Stimulated activated memory B cell treated with anti-CD40 and anti-IgM and Interleukin-4, amounts not matched to agents 10 μg/mL and 1 μg/mL and 100 μg/mL, for 72 hours (primary cell): ENCODE data around the gene COL26A1.

Experiments used
- ATAC-seq: fragments of 150-1000 bp; cut with Tn5 transposase; 2 replicates; pipeline ENCODE4 v1.10.0; 2021
- H3K27ac Mint-ChIP-seq: one replicate; pipeline ENCODE4 v1.8.0; 2022; ENCODE audit warnings: mild to moderate bottlenecking, mixed read lengths
- H3K27me3 Mint-ChIP-seq: one replicate; pipeline ENCODE4 v1.8.0; 2022; ENCODE audit warnings: mixed read lengths
- H3K36me3 Mint-ChIP-seq: one replicate; pipeline ENCODE4 v1.8.0; 2022; ENCODE audit warnings: mixed read lengths
- H3K4me1 Mint-ChIP-seq: one replicate; pipeline ENCODE4 v1.8.0; 2022; ENCODE audit warnings: mixed read lengths
- H3K4me3 Mint-ChIP-seq: one replicate; pipeline ENCODE4 v1.8.0; 2022; ENCODE audit warnings: mild to moderate bottlenecking, moderate library complexity, mixed read lengths
- H3K9me3 Mint-ChIP-seq: one replicate; pipeline ENCODE4 v1.8.0; 2022; ENCODE audit warnings: mixed read lengths

Gene COL26A1

GRCh38 chr7:101510297-101510696, 147.6 kb downstream of the COL26A1 start:
- Mint-ChIP-seq H3K27me3 (peaks cover 56% of the 10 kb centered on the region), H3K4me3 (no peak overlapping the region), H3K36me3 (no peaks in the 10 kb centered on the region), H3K9me3 (no peaks in the 10 kb centered on the region), H3K27ac (no peak overlapping the region), H3K4me1 (peaks cover 16% of the 10 kb centered on the region)
- ATAC-seq = no peak

GRCh38 chr7:101511965-101512364, 149.3 kb downstream of the COL26A1 start:
- Mint-ChIP-seq H3K4me3 (no peak overlapping the region), H3K36me3 (no peaks in the 10 kb centered on the region), H3K9me3 (no peaks in the 10 kb centered on the region), H3K4me1 (peaks cover 13% of the 10 kb centered on the region), H3K27me3 (peaks cover 56% of the 10 kb centered on the region), H3K27ac (no peak overlapping the region)
- no peak for ATAC-seq

GRCh38 chr7:101516851-101517250, 154.2 kb downstream of the COL26A1 start:
- H3K27ac Mint-ChIP-seq = no peak overlapping the region
- no peaks in the 10 kb centered on the region for H3K36me3 Mint-ChIP-seq
- H3K27me3 Mint-ChIP-seq = peaks cover 56% of the 10 kb centered on the region
- no peak for ATAC-seq
- no peaks in the 10 kb centered on the region for H3K4me1 Mint-ChIP-seq
- H3K9me3 Mint-ChIP-seq = peaks cover 3% of the 10 kb centered on the region
- H3K4me3 Mint-ChIP-seq = no peak overlapping the region

- Mint-ChIP-seq H3K4me1 (no peaks in the 10 kb centered on the region), H3K27me3 (peaks cover 51% of the 10 kb centered on the region), H3K9me3 (peaks cover 3% of the 10 kb centered on the region), H3K36me3 (no peaks in the 10 kb centered on the region), H3K4me3 (no peak overlapping the region), H3K27ac (no peak overlapping the region)
- no peak for ATAC-seq
These were observed 154.6 kb downstream of the COL26A1 start for GRCh38 chr7:101517304-101517703.

- ATAC-seq = no peak
- Mint-ChIP-seq H3K4me3 (no peak overlapping the region), H3K27me3 (peaks cover 46% of the 10 kb centered on the region)
These were observed 155.7 kb downstream of the COL26A1 start for GRCh38 chr7:101518336-101518735.

GRCh38 chr7:101519324-101520023, 156.8 kb downstream of the COL26A1 start:
- Mint-ChIP-seq H3K36me3 (no peaks in the 10 kb centered on the region), H3K27me3 (peaks cover 35% of the 10 kb centered on the region), H3K27ac (no peak overlapping the region), H3K4me1 (no peaks in the 10 kb centered on the region), H3K4me3 (no peak overlapping the region), H3K9me3 (peaks cover 3% of the 10 kb centered on the region)
- ATAC-seq = no peak

More at GRCh38 chr7:101518336-101518735, 155.7 kb downstream of the COL26A1 start:
- no peaks in the 10 kb centered on the region for H3K36me3 Mint-ChIP-seq
- no peak overlapping the region for H3K27ac Mint-ChIP-seq
- H3K4me1 Mint-ChIP-seq = no peaks in the 10 kb centered on the region
- H3K9me3 Mint-ChIP-seq = peaks cover 3% of the 10 kb centered on the region

- ATAC-seq = no peak
- no peaks in the 10 kb centered on the region for H3K36me3 Mint-ChIP-seq
- no peaks in the 10 kb centered on the region for H3K4me1 Mint-ChIP-seq
- no peak overlapping the region for H3K27ac Mint-ChIP-seq
- peaks cover 35% of the 10 kb centered on the region for H3K27me3 Mint-ChIP-seq
- H3K9me3 Mint-ChIP-seq = peaks cover 3% of the 10 kb centered on the region
- H3K4me3 Mint-ChIP-seq = no peak overlapping the region
These were observed 158.8 kb downstream of the COL26A1 start for GRCh38 chr7:101521430-101521925.

- H3K9me3 Mint-ChIP-seq = peaks cover 3% of the 10 kb centered on the region
- H3K4me1 Mint-ChIP-seq = no peaks in the 10 kb centered on the region
- peaks cover 40% of the 10 kb centered on the region for H3K27me3 Mint-ChIP-seq
- ATAC-seq = no peak
- no peaks in the 10 kb centered on the region for H3K36me3 Mint-ChIP-seq
- H3K4me3 Mint-ChIP-seq = no peak overlapping the region
- H3K27ac Mint-ChIP-seq = no peak overlapping the region
These were observed 159.3 kb downstream of the COL26A1 start for GRCh38 chr7:101522021-101522420.

GRCh38 chr7:101527844-101528667, 165.4 kb downstream of the COL26A1 start:
- Mint-ChIP-seq H3K4me3 (no peak overlapping the region), H3K4me1 (no peaks in the 10 kb centered on the region), H3K36me3 (no peaks in the 10 kb centered on the region), H3K27ac (no peak overlapping the region), H3K9me3 (no peaks in the 10 kb centered on the region), H3K27me3 (peaks cover 50% of the 10 kb centered on the region)
- ATAC-seq = no peak

- Mint-ChIP-seq H3K9me3 (no peaks in the 10 kb centered on the region), H3K27me3 (peaks cover 65% of the 10 kb centered on the region), H3K27ac (no peak overlapping the region), H3K36me3 (no peaks in the 10 kb centered on the region), H3K4me3 (no peak overlapping the region), H3K4me1 (no peaks in the 10 kb centered on the region)
- ATAC-seq = no peak
These were observed 166.9 kb downstream of the COL26A1 start for GRCh38 chr7:101529560-101529959.

- Mint-ChIP-seq H3K27ac (no peak overlapping the region), H3K4me1 (no peaks in the 10 kb centered on the region), H3K36me3 (no peaks in the 10 kb centered on the region), H3K9me3 (no peaks in the 10 kb centered on the region), H3K27me3 (peaks cover 78% of the 10 kb centered on the region), H3K4me3 (no peak overlapping the region)
- no peak for ATAC-seq
These were observed 169.2 kb downstream of the COL26A1 start for GRCh38 chr7:101531726-101532357.

GRCh38 chr7:101532400-101533102, 169.9 kb downstream of the COL26A1 start:
- no peaks in the 10 kb centered on the region for H3K9me3 Mint-ChIP-seq
- no peak overlapping the region for H3K27ac Mint-ChIP-seq
- ATAC-seq = no peak
- H3K27me3 Mint-ChIP-seq = peaks cover 73% of the 10 kb centered on the region
- H3K36me3 Mint-ChIP-seq = no peaks in the 10 kb centered on the region
- no peak overlapping the region for H3K4me3 Mint-ChIP-seq
- no peaks in the 10 kb centered on the region for H3K4me1 Mint-ChIP-seq

- H3K27me3 Mint-ChIP-seq = peaks cover 68% of the 10 kb centered on the region
- no peak overlapping the region for H3K4me3 Mint-ChIP-seq
- H3K4me1 Mint-ChIP-seq = no peaks in the 10 kb centered on the region
- H3K36me3 Mint-ChIP-seq = no peaks in the 10 kb centered on the region
- no peak for ATAC-seq
- no peaks in the 10 kb centered on the region for H3K9me3 Mint-ChIP-seq
- no peak overlapping the region for H3K27ac Mint-ChIP-seq
These were observed 170.4 kb downstream of the COL26A1 start for GRCh38 chr7:101533103-101533465.

GRCh38 chr7:101534015-101534803, 171.5 kb downstream of the COL26A1 start:
- ATAC-seq = no peak
- H3K9me3 Mint-ChIP-seq = no peaks in the 10 kb centered on the region
- peaks cover 6% of the 10 kb centered on the region for H3K4me1 Mint-ChIP-seq
- no peaks in the 10 kb centered on the region for H3K36me3 Mint-ChIP-seq
- H3K27me3 Mint-ChIP-seq = peaks cover 63% of the 10 kb centered on the region
- H3K27ac Mint-ChIP-seq = no peak overlapping the region
- H3K4me3 Mint-ChIP-seq = no peak overlapping the region
